GM15510 (cell line): ENCODE data around the gene COL12A1.

Experiments
- POLR2A ChIP-seq: IDR thresholded peaks from 3 replicates; pipeline ENCODE4 v1.6.1; 2011; ENCODE audit warnings: borderline replicate concordance; ENCODE audit not compliant: insufficient read length; ENCODE audit errors: extremely low read depth

Gene COL12A1

GRCh38 chr6:75205776-75206575 lies at the start of gene COL12A1:
TSS of gene COL12A1 (minus strand) at chr6:75206053. CDS start at chr6:75202792, 3,261 bp downstream.
- TF ChIP-seq POLR2A, result no peak

DNA sequence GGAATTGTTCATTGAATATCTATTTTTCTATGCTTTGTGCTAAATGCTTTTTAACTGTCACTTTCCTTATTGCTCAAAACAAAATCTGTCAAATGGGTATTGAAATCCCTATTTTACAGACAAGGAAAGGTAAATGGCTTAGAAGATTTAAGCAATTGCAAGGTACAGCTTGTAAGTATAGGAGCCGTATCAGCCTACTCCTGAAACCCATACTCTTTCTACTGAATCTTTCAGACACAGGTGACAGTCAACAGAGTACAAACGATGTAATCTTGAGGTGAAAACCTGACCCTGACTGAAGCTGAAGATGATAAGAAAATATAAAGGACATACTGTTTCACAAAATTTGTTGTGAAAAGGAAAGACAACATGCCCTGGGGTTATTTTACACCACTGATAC lies 44.7 kb upstream of the COL12A1 start:
- TF ChIP-seq POLR2A, result no peak

DNA sequence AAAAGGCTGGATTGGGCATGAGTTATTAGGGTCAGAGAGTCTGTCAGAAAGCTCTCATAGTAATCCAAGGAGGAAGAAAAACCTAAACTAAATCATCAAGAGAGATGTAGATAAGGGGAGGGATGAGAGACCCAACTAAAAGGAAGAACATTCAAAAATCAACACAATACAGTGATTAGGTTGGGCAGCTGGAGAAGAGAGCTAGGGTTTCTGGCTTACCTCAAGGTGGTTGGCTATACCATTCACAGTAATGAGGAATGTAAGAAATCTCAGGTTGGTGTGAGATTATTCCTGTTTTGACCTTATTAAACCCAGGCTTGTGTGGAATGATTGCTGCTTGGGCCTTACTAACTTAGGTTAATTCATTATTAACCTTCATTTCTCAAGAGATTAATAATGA lies 44.0 kb upstream of the COL12A1 start:
- TF ChIP-seq POLR2A, result no peak

- TF ChIP-seq POLR2A, result no peak
Measured at GRCh38 chr6:75246386-75246785, 40.5 kb upstream of the COL12A1 start.

DNA sequence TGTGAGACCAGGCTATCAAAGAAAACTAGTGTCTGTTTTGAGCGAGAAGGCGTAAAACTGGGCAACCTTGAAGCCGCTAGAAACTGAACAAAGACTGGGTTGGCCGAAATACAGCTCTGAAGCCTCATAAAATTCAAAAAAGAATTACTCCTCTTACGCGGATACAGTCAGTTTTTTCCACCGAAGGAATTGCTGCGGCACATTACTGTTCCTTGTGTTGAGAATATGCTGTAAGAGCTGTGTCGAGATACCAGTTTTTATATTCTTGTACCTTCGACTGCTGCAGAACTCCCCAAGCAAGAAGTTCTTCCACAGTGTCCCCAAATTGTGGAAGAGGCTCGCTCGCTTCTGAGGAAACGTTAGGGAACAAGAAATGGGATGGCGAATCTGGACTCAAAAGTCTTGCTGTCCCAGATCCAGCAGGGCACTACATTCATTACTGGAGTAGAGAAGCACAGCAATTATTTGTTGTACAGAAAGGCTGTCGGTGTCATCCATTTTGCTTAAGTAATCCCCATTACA lies 38.3 kb upstream of the COL12A1 start:
- no peak for TF ChIP-seq POLR2A

GRCh38 chr6:75243333-75244062 lies 37.6 kb upstream of the COL12A1 start, which contains the start of gene COX7A2:
TSS of gene COX7A2 (minus strand) at chr6:75243801. CDS start at chr6:75243734, 67 bp downstream.
- TF ChIP-seq POLR2A, result peak; percentile 79

- TF ChIP-seq POLR2A, result no peak
Measured at GRCh38 chr6:75236630-75237029, 30.8 kb upstream of the COL12A1 start.

DNA sequence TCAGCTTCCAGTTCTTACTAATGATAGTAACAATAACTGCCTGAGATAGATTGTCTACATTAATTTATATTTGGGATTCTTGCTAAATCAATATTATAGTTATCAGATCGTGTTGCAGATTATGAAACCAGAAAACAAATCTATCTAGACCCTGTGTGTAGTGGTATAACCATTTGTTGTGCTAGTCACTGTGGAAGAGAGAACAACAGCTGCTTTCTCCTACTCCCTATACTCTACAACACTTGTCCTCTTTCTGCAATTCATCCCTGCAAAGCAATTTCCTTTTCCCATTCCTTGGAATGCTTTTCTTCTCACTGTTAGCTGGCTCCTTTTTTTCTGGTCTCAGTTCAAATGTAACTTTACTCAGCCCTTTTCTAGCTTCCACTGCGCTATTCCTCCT lies 29.4 kb upstream of the COL12A1 start:
- no peak for TF ChIP-seq POLR2A

- no peak for TF ChIP-seq POLR2A
Measured at GRCh38 chr6:75234126-75234865, 28.4 kb upstream of the COL12A1 start.

DNA sequence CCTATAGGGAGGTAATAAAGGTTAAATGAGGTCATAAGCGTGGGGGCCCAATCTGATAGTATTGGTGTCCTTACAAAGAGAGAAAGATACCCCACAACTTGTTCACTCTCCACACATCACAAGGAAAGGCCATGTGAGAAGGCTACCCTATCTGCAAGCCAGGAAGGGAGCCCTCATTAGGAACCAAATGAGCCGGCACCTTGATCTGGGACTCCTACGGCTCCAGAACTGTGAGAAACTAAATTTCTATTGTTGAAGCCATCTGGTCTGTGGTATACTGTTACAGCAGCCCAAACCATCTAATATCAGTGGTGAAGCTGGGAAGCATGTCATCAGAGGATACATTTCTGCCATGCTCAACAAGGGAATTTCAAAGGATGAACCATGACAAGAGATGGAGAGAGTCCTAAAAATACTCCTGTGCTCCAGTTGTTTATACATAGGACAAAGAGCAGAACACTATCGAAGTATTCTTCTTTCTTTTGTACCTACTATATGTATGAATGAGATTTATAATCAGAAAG lies 27.3 kb upstream of the COL12A1 start:
- TF ChIP-seq POLR2A, result no peak

- no peak for TF ChIP-seq POLR2A
Measured at GRCh38 chr6:75230484-75231325, 24.9 kb upstream of the COL12A1 start.

GRCh38 chr6:75224303-75224926 lies 18.6 kb upstream of the COL12A1 start:
- no peak for TF ChIP-seq POLR2A

DNA sequence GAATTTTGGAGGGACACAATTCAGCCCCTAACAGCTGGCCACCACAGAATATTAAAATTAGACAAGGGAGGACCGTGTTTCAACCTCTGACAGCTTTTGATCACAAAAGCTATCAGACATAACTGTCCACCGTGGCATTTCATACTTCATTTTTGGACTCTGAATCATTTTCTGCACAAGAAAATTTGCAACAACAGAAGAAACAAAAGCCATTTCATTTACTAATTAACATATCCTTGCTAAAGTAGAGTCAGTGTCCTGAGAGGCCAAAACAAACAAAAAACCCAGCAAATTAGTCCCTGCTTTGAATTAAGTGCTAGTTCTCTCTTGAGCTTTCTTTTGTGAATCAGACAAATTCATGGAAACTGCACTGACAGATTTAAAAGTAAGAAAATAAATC lies 17.6 kb upstream of the COL12A1 start:
- no peak for TF ChIP-seq POLR2A
